Hepatocyte (in vitro differentiated cells): ENCODE results near the gene SCRN2. TPM values are rescaled to one million over a fixed set of nuclear protein-coding genes. Genes with fewer than 3 reads are reported as not detected.

ENCODE experiments used
- DNase-seq: peaks from one replicate; pipeline ENCODE4 v3.0.0-alpha.2; 2016; ENCODE audit warnings: low spot score
- H2AFZ ChIP-seq: fragments of 200-600 bp; sonication (generic); 2 replicates; pipeline ENCODE4 v1.6.0; 2016; ENCODE audit warnings: antibody characterized with exemption, mild to moderate bottlenecking
- H3K27ac ChIP-seq: fragments of 200-600 bp; sonication (generic); 2 replicates; pipeline ENCODE4 v1.5.1; 2016; ENCODE audit warnings: mild to moderate bottlenecking
- H3K27me3 ChIP-seq: fragments of 200-600 bp; sonication (generic); 2 replicates; pipeline ENCODE4 v1.6.1; 2016
- H3K36me3 ChIP-seq: fragments of 200-600 bp; sonication (generic); replicated peaks from 2 replicates; pipeline ENCODE4 v1.5.1; 2016; ENCODE audit warnings: low read depth; ENCODE audit not compliant: insufficient read depth
- H3K4me1 ChIP-seq: fragments of 200-600 bp; sonication (generic); 2 replicates; pipeline ENCODE4 v1.5.1; 2016; ENCODE audit warnings: mild to moderate bottlenecking, moderate library complexity; ENCODE audit not compliant: insufficient read depth
- H3K4me2 ChIP-seq: fragments of 200-600 bp; sonication (generic); 2 replicates; pipeline ENCODE4 v1.6.0; 2016
- H3K4me3 ChIP-seq: fragments of 200-600 bp; sonication (generic); 2 replicates; pipeline ENCODE4 v1.5.1; 2016; ENCODE audit warnings: mild to moderate bottlenecking
- H3K79me2 ChIP-seq: fragments of 200-600 bp; sonication (generic); 2 replicates; pipeline ENCODE4 v1.6.0; 2017; ENCODE audit warnings: mild to moderate bottlenecking
- H3K9me2 ChIP-seq: fragments of 200-600 bp; sonication (generic); replicated peaks from 2 replicates; pipeline ENCODE4 v1.6.0; 2017; ENCODE audit warnings: mild to moderate bottlenecking; ENCODE audit not compliant: insufficient read depth
- H3K9me3 ChIP-seq: fragments of 200-600 bp; sonication (generic); 2 replicates; pipeline ENCODE4 v1.5.1; 2016; ENCODE audit warnings: low read depth, mild to moderate bottlenecking
- H4K20me1 ChIP-seq: fragments of 200-600 bp; sonication (generic); 2 replicates; pipeline ENCODE4 v1.6.0; 2016; ENCODE audit warnings: mild to moderate bottlenecking; ENCODE audit not compliant: insufficient read depth, poor library complexity, severe bottlenecking
- EZH2 ChIP-seq: fragments of 200-600 bp; sonication (generic); IDR thresholded peaks from 2 replicates; pipeline ENCODE4 v1.6.1; 2016; ENCODE audit warnings: antibody characterized with exemption, mild to moderate bottlenecking, borderline replicate concordance
- EZH2phosphoT487 ChIP-seq: fragments of 200-600 bp; sonication (generic); IDR thresholded peaks from one replicate; pipeline ENCODE4 v1.6.1; 2018; ENCODE audit warnings: antibody characterized with exemption, mild to moderate bottlenecking, low read depth, moderate library complexity; ENCODE audit not compliant: unreplicated experiment, severe bottlenecking
- WGBS: methylation state at CpG from one replicate; pipeline ENCODE4 v1.1.6; 2016; ENCODE audit warnings: low lambda C conversion rate; ENCODE audit errors: missing lambda C conversion rate; 5-methylcytosine and 5-hydroxymethylcytosine counted together
- polyA plus RNA-seq: library from polyadenylated mRNA; unstranded; fragments of >200 nt; fragmentation: Nextera tagmentation; extraction: Ambion mirVana; gene quantifications from 2 replicates; pipeline ENCODE4 v1.2.1, GENCODE V29; 2016
- total RNA-seq: library from RNA; depleted of rRNA; stranded (reverse); fragments of >200 nt; gene quantifications from 2 replicates; pipeline ENCODE4 v1.2.3, GENCODE V29; 2014
- TF ChIP-seq, protein P1 (sequence below): fragments of 200-600 bp; sonication (generic); IDR thresholded peaks from 2 replicates; pipeline ENCODE4 v1.5.1; 2016; ENCODE audit warnings: antibody characterized with exemption, mild to moderate bottlenecking; ENCODE audit not compliant: poor library complexity

SCRN2 gene
- total and polyA plus RNA-seq, 2 experiments from 2014 or later, result 35.3 to 59.8 TPM

DNA sequence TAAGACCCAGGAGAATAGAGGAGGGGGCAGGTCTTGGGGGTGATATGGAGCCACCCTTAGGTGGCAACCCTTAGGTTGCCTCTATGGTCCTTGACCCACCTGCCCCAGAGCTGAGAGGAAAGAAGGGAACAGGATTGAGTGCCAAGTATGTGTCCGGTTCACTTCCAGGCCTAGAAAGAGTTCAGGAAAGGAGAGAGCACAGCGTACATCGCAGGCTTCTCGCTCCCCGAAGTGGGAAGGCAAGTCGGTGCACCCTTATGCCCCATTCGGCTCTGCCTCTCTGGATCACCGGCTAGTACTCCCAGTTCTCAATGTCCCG, 9.3 kb upstream of the SCRN2 start:
- peaks cover 85% of the 10 kb centered on the region for H3K27me3 ChIP-seq
- WGBS, result 40% methylated on average over 8 of the region's 9 CpGs
- H3K9me2 ChIP-seq, result no peaks in the 10 kb centered on the region
- DNase-seq, result no peak
- no peaks in the 10 kb centered on the region for H3K79me2 ChIP-seq
- H3K9me3 ChIP-seq, result no peaks in the 10 kb centered on the region
- TF ChIP-seq EZH2, result no peak
- TF ChIP-seq EZH2phosphoT487, result no peak
- TF ChIP-seq, protein P1, sequence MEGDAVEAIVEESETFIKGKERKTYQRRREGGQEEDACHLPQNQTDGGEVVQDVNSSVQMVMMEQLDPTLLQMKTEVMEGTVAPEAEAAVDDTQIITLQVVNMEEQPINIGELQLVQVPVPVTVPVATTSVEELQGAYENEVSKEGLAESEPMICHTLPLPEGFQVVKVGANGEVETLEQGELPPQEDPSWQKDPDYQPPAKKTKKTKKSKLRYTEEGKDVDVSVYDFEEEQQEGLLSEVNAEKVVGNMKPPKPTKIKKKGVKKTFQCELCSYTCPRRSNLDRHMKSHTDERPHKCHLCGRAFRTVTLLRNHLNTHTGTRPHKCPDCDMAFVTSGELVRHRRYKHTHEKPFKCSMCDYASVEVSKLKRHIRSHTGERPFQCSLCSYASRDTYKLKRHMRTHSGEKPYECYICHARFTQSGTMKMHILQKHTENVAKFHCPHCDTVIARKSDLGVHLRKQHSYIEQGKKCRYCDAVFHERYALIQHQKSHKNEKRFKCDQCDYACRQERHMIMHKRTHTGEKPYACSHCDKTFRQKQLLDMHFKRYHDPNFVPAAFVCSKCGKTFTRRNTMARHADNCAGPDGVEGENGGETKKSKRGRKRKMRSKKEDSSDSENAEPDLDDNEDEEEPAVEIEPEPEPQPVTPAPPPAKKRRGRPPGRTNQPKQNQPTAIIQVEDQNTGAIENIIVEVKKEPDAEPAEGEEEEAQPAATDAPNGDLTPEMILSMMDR, result no peak
- no peaks in the 10 kb centered on the region for H4K20me1 ChIP-seq
- H3K4me1 ChIP-seq, result peaks cover 18% of the 10 kb centered on the region
- no peak overlapping the region for H3K4me3 ChIP-seq
- H3K27ac ChIP-seq, result no peak overlapping the region
- peak overlapping the region; percentile 51 for H2AFZ ChIP-seq
- H3K4me2 ChIP-seq, result peak overlapping the region; percentile 90
- no peaks in the 10 kb centered on the region for H3K36me3 ChIP-seq

DNA sequence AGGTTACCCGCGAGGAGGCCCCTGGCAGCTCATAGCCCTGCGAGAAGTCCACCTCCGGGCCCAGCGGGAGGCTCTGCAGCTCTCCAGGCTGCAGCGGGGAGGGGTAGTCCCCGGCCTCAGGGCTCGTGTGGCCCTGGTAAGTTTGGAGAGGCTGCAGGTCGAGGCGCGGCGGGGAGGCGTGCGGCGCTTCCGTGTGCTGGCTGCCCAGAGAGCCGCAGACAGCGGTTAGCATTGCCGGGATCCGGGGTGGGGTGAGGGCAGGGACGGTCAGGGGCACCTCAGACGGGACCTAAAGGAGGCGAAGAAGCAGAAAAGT, 7.1 kb upstream of the SCRN2 start:
- peaks cover 63% of the 10 kb centered on the region for H3K27me3 ChIP-seq
- TF ChIP-seq EZH2, result no peak
- TF ChIP-seq EZH2phosphoT487, result no peak
- TF ChIP-seq, protein P1, result no peak

DNA sequence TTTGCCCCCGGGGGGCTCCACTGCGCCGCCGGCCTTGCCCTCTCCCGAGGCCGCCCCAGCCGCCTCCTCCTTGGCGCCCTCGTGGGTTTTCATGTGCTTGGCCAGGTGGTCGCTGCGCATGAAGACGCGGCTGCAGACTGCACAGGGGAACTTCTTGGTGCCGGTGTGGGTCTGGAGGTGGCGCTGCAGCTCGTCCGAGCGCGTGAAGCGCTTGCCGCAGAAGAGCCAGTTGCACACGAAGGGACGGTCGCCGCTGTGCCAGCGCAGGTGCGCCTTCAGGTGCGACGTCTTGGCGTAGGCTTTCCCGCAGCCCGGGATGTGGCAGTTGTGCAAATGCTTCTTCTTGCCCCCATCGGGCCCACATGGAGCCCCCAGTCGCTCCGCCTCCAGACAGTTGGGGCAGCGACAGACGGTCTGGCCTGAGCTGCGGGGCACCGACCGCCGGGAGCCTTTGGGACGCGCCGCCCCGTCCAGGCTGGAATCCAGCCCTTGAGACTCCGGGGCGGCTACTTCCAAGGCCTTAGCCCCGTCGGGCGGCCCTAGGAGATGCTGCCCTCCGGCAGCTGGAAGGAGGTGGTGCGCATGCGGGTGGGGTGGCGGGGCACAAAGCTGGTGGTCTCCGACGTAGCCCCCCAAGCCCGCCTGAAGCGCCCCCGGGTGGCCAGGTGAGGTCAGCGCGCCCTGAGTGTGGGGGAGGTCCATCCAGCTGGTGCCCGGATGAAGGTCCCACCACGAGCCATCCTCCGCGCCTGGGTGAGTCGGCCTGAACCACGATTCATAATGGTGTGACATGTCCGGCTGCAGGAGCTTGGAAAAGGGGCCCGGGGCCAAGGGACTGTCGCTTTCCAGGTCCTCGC, 6.5 kb upstream of the SCRN2 start:
- H3K27me3 ChIP-seq, result peaks cover 57% of the 10 kb centered on the region
- H3K79me2 ChIP-seq, result no peaks in the 10 kb centered on the region
- no peaks in the 10 kb centered on the region for H3K36me3 ChIP-seq
- peaks cover 35% of the 10 kb centered on the region for H3K4me1 ChIP-seq
- H3K9me3 ChIP-seq, result no peaks in the 10 kb centered on the region
- no peak overlapping the region for H3K27ac ChIP-seq
- WGBS, result 34% methylated on average over 69 of the region's 71 CpGs
- no peak for DNase-seq
- H3K4me3 ChIP-seq, result no peak overlapping the region
- H4K20me1 ChIP-seq, result no peaks in the 10 kb centered on the region
- H2AFZ ChIP-seq, result no peak overlapping the region
- H3K4me2 ChIP-seq, result peak overlapping the region; percentile 57
- TF ChIP-seq, protein P1, result peak; percentile 39
- peak; percentile 53 for TF ChIP-seq EZH2
- TF ChIP-seq EZH2phosphoT487, result no peak
- H3K9me2 ChIP-seq, result no peaks in the 10 kb centered on the region

More for the DNA sequence above, 7.1 kb upstream of the SCRN2 start:
- H3K9me3 ChIP-seq, result no peaks in the 10 kb centered on the region
- H2AFZ ChIP-seq, result no peak overlapping the region
- peak overlapping the region; percentile 57 for H3K4me2 ChIP-seq
- no peaks in the 10 kb centered on the region for H4K20me1 ChIP-seq
- H3K9me2 ChIP-seq, result no peaks in the 10 kb centered on the region
- 51% methylated on average over 19 of the region's 23 CpGs for WGBS
- H3K79me2 ChIP-seq, result no peaks in the 10 kb centered on the region
- H3K36me3 ChIP-seq, result no peaks in the 10 kb centered on the region
- H3K4me3 ChIP-seq, result no peak overlapping the region
- DNase-seq, result no peak
- no peak overlapping the region for H3K27ac ChIP-seq
- peaks cover 34% of the 10 kb centered on the region for H3K4me1 ChIP-seq
